Measurements from ENCODE around the gene CRYGN. TPM values are rescaled to one million over a fixed set of nuclear protein-coding genes. Genes with fewer than 3 reads are reported as not detected.
A peak's percentile ranks its signal among the peaks of the same experiment; 100 is the strongest.

The CRYGN gene
- total and polyA plus RNA-seq, 2 of the 13 experiments (the other 11 are each of a cell fraction or from before 2014, with no cell fraction given), result 0.11 TPM; not detected in 1

GRCh38 chr7:151409667-151410404 is 30.1 kb downstream of the CRYGN start, which contains the start of gene WDR86 (continued):
- no peak for TF ChIP-seq ARNT2 (CRISPR knock-in tag; IDR thresholded peaks at IDR 0.05; ENCODE audit: low read depth)

DNA sequence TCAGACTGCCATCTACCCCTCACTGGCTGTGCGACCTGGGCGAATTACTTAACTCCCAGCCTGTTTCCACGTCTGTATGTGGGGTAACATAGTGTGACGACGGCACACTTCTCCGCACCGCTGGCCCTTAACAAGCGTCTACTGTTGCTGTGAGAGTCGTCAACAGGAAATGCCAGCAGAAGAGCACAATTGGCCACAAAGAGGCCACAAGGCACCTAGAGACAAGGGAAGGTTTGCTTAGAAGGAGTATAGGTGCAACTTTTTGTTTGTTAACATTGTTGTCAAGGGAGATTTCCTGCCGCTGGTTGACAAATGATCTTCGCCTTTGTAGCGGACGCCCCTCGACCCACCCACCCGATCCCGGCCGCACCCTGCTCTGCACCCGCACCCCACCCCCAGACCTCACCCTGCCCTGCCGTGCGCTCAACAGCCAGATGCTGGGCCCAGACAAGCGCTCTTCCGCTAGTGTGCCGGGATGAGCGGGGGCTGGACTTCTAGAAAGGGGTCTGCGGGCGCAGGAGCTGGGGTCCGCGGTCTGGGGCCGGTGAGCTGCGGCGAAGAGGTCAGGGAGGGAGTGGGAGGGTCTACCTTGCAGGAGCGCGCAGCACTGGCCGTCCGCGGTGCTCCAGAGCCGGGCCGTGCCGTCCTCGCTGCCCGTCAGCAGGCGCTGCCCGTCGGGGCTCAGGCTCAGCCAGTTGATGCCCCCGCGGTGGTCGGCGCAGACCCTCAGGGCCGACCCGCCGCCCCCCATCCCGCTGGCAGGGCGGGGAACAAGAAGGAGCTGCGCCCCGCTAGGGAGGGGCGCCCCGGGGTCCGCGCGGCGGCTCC is 30.9 kb downstream of the CRYGN start:
- WGBS (ENCODE audit: low lambda C conversion rate), result 20% methylated on average over 13 of the region's 61 CpGs
- Histone ChIP-seq H3K4me3 (replicated peaks in 1 of 3; ENCODE audit: insufficient read depth in 1 of 3, low read depth in 2 of 3, low read length in 3 of 3) (peak overlapping the region in 2 of 3 experiments; percentile 65 to 76; a peak in 3 of 6 replicates), H3K9me3 (ENCODE audit: low read length) (no peaks in the 10 kb centered on the region), H3K4me1 (ENCODE audit: insufficient read depth, low read length) (peaks cover 56% of the 10 kb centered on the region), H3K36me3 (replicated peaks in 1 of 2; ENCODE audit: control insufficient read depth in 1 of 2, insufficient read depth in 2 of 2, low read length in 2 of 2) (no peaks in the 10 kb centered on the region), H3K27me3 (ENCODE audit: control insufficient read depth in 1 of 2, insufficient read depth in 2 of 2, low read length in 2 of 2) (peaks cover 2 to 58% of the 10 kb centered on the region in 2 experiments), H3K79me2 (ENCODE audit: insufficient read depth, low read length) (no peaks in the 10 kb centered on the region), H3K4me2 (ENCODE audit: low read depth, low read length) (peak overlapping the region; percentile 74), H3K9ac (ENCODE audit: insufficient read depth, low read depth, low read length) (peak overlapping the region; percentile 58; the same call in 1 of the 2 replicates), H4K20me1 (ENCODE audit: insufficient read depth, low read length) (no peaks in the 10 kb centered on the region), H2AFZ (ENCODE audit: low read length) (no peak overlapping the region), H3K27ac (ENCODE audit: extremely low read length, insufficient read depth, low read length) (peak overlapping the region; percentile 46)
- ATAC-seq (peak; percentile 56), FAIRE-seq (no peak), DNase-seq (ENCODE audit: low spot score) (peak; percentile 66)
- no TSS peak for BruUV-seq (replicated peaks)
- ChIA-PET CTCF (ENCODE audit: low intra/inter-chr PET ratio, low total read pairs) (no interaction called here), POLR2A (no interaction called here)
- in situ Hi-C loops (cut with HindIII; ENCODE audit: extremely low pct_ligation_motif_present, low pct_unique_long_range_greater_than_20kb), result no loop called here
- intact Hi-C loops (cut with micrococcal nuclease; ENCODE audit: unreplicated experiment), result loop anchor here (5.0 kb wide), 1 partner anchor 38 kb away; no protein-coding TSS in a partner anchor
- TF ChIP-seq, protein P1, sequence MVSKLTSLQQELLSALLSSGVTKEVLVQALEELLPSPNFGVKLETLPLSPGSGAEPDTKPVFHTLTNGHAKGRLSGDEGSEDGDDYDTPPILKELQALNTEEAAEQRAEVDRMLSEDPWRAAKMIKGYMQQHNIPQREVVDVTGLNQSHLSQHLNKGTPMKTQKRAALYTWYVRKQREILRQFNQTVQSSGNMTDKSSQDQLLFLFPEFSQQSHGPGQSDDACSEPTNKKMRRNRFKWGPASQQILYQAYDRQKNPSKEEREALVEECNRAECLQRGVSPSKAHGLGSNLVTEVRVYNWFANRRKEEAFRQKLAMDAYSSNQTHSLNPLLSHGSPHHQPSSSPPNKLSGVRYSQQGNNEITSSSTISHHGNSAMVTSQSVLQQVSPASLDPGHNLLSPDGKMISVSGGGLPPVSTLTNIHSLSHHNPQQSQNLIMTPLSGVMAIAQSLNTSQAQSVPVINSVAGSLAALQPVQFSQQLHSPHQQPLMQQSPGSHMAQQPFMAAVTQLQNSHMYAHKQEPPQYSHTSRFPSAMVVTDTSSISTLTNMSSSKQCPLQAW (CRISPR knock-in tag; IDR thresholded peaks at IDR 0.05), result 0 out of 2 replicates have a peak, but pooled peaks have one; percentile 28
- TF ChIP-seq ZBTB40 (IDR thresholded peaks at IDR 0.05) (no peak), ZBTB40 (CRISPR knock-in tag; IDR thresholded peaks at IDR 0.05) (no peak), CAMTA2 (CRISPR knock-in tag; IDR thresholded peaks at IDR 0.05; ENCODE audit: borderline replicate concordance) (no peak), TEAD3 (CRISPR knock-in tag; optimal IDR thresholded peaks at IDR 0.05; ENCODE audit: borderline replicate concordance) (peak; percentile 67)
